CD14-positive monocyte (primary cell): Measurements from ENCODE around the gene KDM6B. TPM values are rescaled to one million over a fixed set of nuclear protein-coding genes. Genes with fewer than 3 reads are reported as not detected.

Experiments
- DNase-seq, 3 donors: peaks; one replicate each; pipeline ENCODE4 v3.0.0-alpha.2; 2011 to 2022
- H2AFZ ChIP-seq: 2 replicates; pipeline ENCODE4 v1.6.0; 2012; ENCODE audit warnings: mild to moderate bottlenecking, low read depth, low read length, inconsistent platforms; ENCODE audit not compliant: insufficient read depth, poor library complexity, severe bottlenecking
- H3K27ac ChIP-seq, 2 donors: 1 replicate in 1 of 2; 2 replicates in 1 of 2; pipeline ENCODE4 v1.5.1; 2012 to 2013; ENCODE audit warnings: low read length in 2 of 2, control low read depth in 1 of 2, inconsistent platforms in 1 of 2, low read depth in 1 of 2, mild to moderate bottlenecking in 1 of 2
- H3K27me3 ChIP-seq, 2 donors: one replicate each; pipeline versions ENCODE4 v1.6.0 to v1.6.1; 2011 to 2013; ENCODE audit warnings: low read length in 2 of 2; ENCODE audit not compliant: control insufficient read depth in 2 of 2, insufficient read depth in 2 of 2
- H3K36me3 ChIP-seq, 2 donors: replicated peaks in 1 of 2; 1 replicate in 1 of 2; 2 replicates in 1 of 2; pipeline versions ENCODE4 v1.5.1 to v1.6.1; 2012 to 2013; ENCODE audit warnings: low read length in 2 of 2, control low read depth in 1 of 2, inconsistent platforms in 1 of 2, mild to moderate bottlenecking in 1 of 2; ENCODE audit not compliant: insufficient read depth in 2 of 2, control insufficient read depth in 1 of 2
- H3K4me1 ChIP-seq, 2 donors: 1 replicate in 1 of 2; 2 replicates in 1 of 2; pipeline versions ENCODE4 v1.5.1 to v1.6.1; 2012 to 2013; ENCODE audit warnings: low read length in 2 of 2, control low read depth in 1 of 2, inconsistent platforms in 1 of 2, mild to moderate bottlenecking in 1 of 2, moderate library complexity in 1 of 2; ENCODE audit not compliant: insufficient read depth in 2 of 2, control insufficient read depth in 1 of 2
- H3K4me2 ChIP-seq: replicated peaks from 2 replicates; pipeline ENCODE3; 2012; ENCODE audit warnings: low read length, moderate library complexity, mild to moderate bottlenecking; ENCODE audit not compliant: poor library complexity, severe bottlenecking; ENCODE audit errors: extremely low read depth
- H3K4me3 ChIP-seq, 3 experiments: fragments of 200-600 bp in 1 of 3; sonication (generic) in 1 of 3; replicated peaks in 1 of 3; 1 replicate in 2 of 3; 2 replicates in 1 of 3; pipeline ENCODE4 v1.5.1; 2011 to 2013; ENCODE audit warnings: low read length in 3 of 3, mild to moderate bottlenecking in 3 of 3, control low read depth in 2 of 3, low read depth in 2 of 3, inconsistent platforms in 1 of 3, moderate library complexity in 1 of 3
- H3K79me2 ChIP-seq: 2 replicates; pipeline ENCODE4 v1.6.0; 2012; ENCODE audit warnings: mild to moderate bottlenecking, control low read depth, inconsistent platforms, low read length, moderate library complexity; ENCODE audit not compliant: insufficient read depth
- H3K9ac ChIP-seq: 2 replicates; pipeline ENCODE4 v1.6.0; 2017; ENCODE audit warnings: low read length, mild to moderate bottlenecking; ENCODE audit not compliant: insufficient read depth, poor library complexity, severe bottlenecking
- H3K9me3 ChIP-seq, 2 donors: replicated peaks in 1 of 2; 1 replicate in 1 of 2; 2 replicates in 1 of 2; pipeline versions ENCODE4 v1.5.1 to v1.6.1; 2012 to 2013; ENCODE audit warnings: low read length in 2 of 2, control low read depth in 1 of 2; ENCODE audit not compliant: control insufficient read depth in 1 of 2, insufficient read depth in 1 of 2
- H4K20me1 ChIP-seq: 2 replicates; pipeline ENCODE4 v1.6.0; 2012; ENCODE audit warnings: mild to moderate bottlenecking, low read length, control low read depth, moderate library complexity; ENCODE audit not compliant: insufficient read depth
- H3K27ac Mint-ChIP-seq, 7 donors: one replicate each; pipeline ENCODE4 v1.8.0; 2020; ENCODE audit warnings: mild to moderate bottlenecking in 7 of 7, mixed read lengths in 7 of 7, moderate library complexity in 6 of 7, inconsistent platforms in 2 of 7
- H3K27me3 Mint-ChIP-seq, 3 donors: one replicate each; pipeline ENCODE4 v1.8.0; 2021 to 2022; ENCODE audit warnings: low read depth in 3 of 3, mild to moderate bottlenecking in 3 of 3, mixed read lengths in 3 of 3, moderate library complexity in 3 of 3, inconsistent platforms in 1 of 3
- H3K36me3 Mint-ChIP-seq, 2 donors: one replicate each; pipeline ENCODE4 v1.8.0; 2020; ENCODE audit warnings: mixed read lengths in 2 of 2, inconsistent platforms in 1 of 2, mild to moderate bottlenecking in 1 of 2
- H3K4me1 Mint-ChIP-seq: one replicate; pipeline ENCODE4 v1.8.0; 2020; ENCODE audit warnings: mild to moderate bottlenecking, mixed read lengths
- H3K4me3 Mint-ChIP-seq, 2 donors: one replicate each; pipeline ENCODE4 v1.8.0; 2020; ENCODE audit warnings: mild to moderate bottlenecking in 2 of 2, mixed read lengths in 2 of 2, moderate library complexity in 1 of 2
- H3K9me3 Mint-ChIP-seq, 7 donors: one replicate each; pipeline ENCODE4 v1.8.0; 2020 to 2022; ENCODE audit warnings: mixed read lengths in 7 of 7, mild to moderate bottlenecking in 6 of 7, moderate library complexity in 6 of 7, inconsistent platforms in 2 of 7
- WGBS: methylation state at CpG from one replicate; pipeline ENCODE4 v1.1.5; 2013; ENCODE audit warnings: missing lambda C conversion rate; ENCODE audit not compliant: insufficient coverage; 5-methylcytosine and 5-hydroxymethylcytosine counted together
- intact Hi-C, 2 donors: fragments of 100-400 bp; cut with micrococcal nuclease; formaldehyde crosslinking; loops; one replicate each; pipeline versions ENCODE4 v1.15.0 to v1.15.1; 2023
- polyA plus RNA-seq, 3 donors: library from polyadenylated mRNA; depleted of rRNA in 1 of 3; unstranded in 2 of 3; stranded (reverse) in 1 of 3; fragments of 300-500 nt in 2 of 3; fragments of >200 nt in 1 of 3; fragmentation: Illumina TruSeq in 2 of 3; gene quantifications; 1 replicate in 2 of 3; 2 replicates in 1 of 3; pipeline ENCODE4 v1.2.3, GENCODE V29; 2012 to 2021
- TF ChIP-seq, protein P1 (sequence below): fragments of 200-600 bp; IDR thresholded peaks from one replicate; pipeline ENCODE4 v1.8.0; 2022; ENCODE audit warnings: antibody characterized with exemption, mild to moderate bottlenecking

KDM6B gene
- polyA plus RNA-seq, 3 donors, result 0.37 to 25.5 (median 0.44) TPM

DNA sequence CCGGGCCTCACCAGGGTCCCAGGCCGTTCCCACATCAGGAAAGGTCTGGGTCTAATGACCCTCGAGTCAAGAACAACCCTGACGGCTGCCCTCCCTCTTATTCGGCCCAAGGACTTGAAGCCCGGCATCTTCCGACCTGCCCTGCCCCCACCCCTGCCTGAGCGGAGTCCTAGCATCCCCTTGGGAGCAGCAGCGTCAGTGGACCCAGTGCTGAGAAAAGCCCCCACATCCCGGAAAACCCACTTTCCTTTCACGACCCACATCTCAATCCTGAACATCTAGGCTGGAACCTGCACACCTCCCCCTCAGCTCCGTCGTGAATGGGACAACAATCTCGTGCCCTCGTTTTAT, 21.6 kb downstream of the KDM6B start:
- Histone ChIP-seq H3K27me3 (no peaks in the 10 kb centered on the region), H3K9me3 (no peaks in the 10 kb centered on the region), H3K4me2 (peak overlapping the region; percentile 98), H3K79me2 (peaks cover 47% of the 10 kb centered on the region), H3K4me3 (peak overlapping the region in 1 of 3 experiments; percentile 95), H3K36me3 (peaks cover 36 to 55% of the 10 kb centered on the region in 2 donors), H4K20me1 (peaks cover 60% of the 10 kb centered on the region), H3K27ac (peak overlapping the region; percentile 94 to 95), H3K9ac (no peak overlapping the region), H2AFZ (no peak overlapping the region), H3K4me1 (peaks cover 45 to 62% of the 10 kb centered on the region in 2 donors)
- Mint-ChIP-seq H3K9me3 (no peaks in the 10 kb centered on the region), H3K4me3 (no peak overlapping the region), H3K27ac (no peak overlapping the region), H3K27me3 (peaks cover 0 to 4% (median 2%) of the 10 kb centered on the region in 3 donors), H3K36me3 (peaks cover 37 to 60% of the 10 kb centered on the region in 2 donors), H3K4me1 (peaks cover 13% of the 10 kb centered on the region)
- intact Hi-C loops, result loop anchor here (2.0 kb wide), 3 partner anchors 13 to 33 kb away; partner anchors contain the start of gene KDM6B (in 1 of the 2)
- WGBS, result 32% methylated on average over 10 of the region's 15 CpGs
- TF ChIP-seq, protein P1, sequence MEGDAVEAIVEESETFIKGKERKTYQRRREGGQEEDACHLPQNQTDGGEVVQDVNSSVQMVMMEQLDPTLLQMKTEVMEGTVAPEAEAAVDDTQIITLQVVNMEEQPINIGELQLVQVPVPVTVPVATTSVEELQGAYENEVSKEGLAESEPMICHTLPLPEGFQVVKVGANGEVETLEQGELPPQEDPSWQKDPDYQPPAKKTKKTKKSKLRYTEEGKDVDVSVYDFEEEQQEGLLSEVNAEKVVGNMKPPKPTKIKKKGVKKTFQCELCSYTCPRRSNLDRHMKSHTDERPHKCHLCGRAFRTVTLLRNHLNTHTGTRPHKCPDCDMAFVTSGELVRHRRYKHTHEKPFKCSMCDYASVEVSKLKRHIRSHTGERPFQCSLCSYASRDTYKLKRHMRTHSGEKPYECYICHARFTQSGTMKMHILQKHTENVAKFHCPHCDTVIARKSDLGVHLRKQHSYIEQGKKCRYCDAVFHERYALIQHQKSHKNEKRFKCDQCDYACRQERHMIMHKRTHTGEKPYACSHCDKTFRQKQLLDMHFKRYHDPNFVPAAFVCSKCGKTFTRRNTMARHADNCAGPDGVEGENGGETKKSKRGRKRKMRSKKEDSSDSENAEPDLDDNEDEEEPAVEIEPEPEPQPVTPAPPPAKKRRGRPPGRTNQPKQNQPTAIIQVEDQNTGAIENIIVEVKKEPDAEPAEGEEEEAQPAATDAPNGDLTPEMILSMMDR, result no peak
- DNase-seq, result no peak

DNA sequence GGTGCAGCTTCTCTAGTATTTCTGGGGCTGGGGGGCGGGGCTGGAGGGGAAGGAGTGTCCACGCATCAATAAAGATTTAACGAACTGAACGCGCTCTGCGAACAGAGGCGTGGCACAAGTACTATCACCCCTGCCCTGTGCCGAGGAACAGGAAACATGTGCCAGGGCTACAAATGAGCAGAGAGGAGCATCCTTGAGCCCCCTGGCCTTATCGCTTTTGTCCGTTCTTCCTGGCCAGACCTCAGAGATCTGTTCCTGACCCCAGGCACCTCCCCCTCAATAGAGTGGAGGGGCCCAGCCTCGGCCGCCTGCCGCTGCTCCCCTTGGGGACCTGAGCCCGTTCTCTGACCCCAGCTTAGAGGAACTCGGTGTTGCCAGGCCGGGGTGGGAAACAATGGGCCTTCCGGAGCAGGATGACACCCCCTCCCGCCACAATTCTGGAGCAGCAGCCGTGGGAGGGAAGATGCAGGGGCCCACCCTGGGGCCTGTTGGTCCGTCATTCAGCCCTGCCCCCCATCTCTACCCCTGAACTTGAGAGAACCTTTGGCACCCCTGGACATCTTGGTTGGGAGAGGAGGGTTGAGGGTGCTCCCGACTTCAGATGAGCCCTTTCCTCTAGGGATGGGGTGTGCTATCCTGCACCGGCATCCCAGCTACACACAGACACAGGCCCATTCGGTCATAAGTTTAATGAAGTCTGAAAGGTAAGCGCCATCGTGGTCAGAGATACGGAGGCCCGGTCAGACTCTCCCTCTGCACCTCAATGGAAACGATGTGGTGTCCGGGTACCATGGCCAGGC, 22.2 kb downstream of the KDM6B start:
- Histone ChIP-seq H3K27me3 (no peaks in the 10 kb centered on the region), H2AFZ (peak overlapping the region; percentile 85), H3K4me1 (peaks cover 45 to 57% of the 10 kb centered on the region in 2 donors), H3K4me3 (peak overlapping the region; percentile 67 to 95 (median 74)), H3K9me3 (no peaks in the 10 kb centered on the region), H3K9ac (peak overlapping the region; percentile 84), H3K79me2 (peaks cover 47% of the 10 kb centered on the region), H3K36me3 (peaks cover 31 to 55% of the 10 kb centered on the region in 2 donors), H4K20me1 (peaks cover 54% of the 10 kb centered on the region), H3K27ac (peak overlapping the region; percentile 94 to 95), H3K4me2 (peak overlapping the region; percentile 98)
- DNase-seq, result peak in 2 of 3 donors; percentile 47 to 52
- WGBS, result 0% methylated on average over 24 of the region's 29 CpGs
- intact Hi-C loops, result loop anchor here (2.0 kb wide), 3 partner anchors 13 to 33 kb away; partner anchors contain the start of gene KDM6B (in 1 of the 2)
- Mint-ChIP-seq H3K27me3 (peaks cover 0 to 4% (median 2%) of the 10 kb centered on the region in 3 donors), H3K9me3 (no peaks in the 10 kb centered on the region), H3K4me1 (peaks cover 9% of the 10 kb centered on the region), H3K4me3 (no peak overlapping the region), H3K27ac (no peak overlapping the region), H3K36me3 (peaks cover 36 to 57% of the 10 kb centered on the region in 2 donors)
- TF ChIP-seq, protein P1, result no peak
